ENCODE measurements around the gene OARD1. TPM values are rescaled to one million over a fixed set of nuclear protein-coding genes. Genes with fewer than 3 reads are reported as not detected.

Gene OARD1
- total RNA-seq, 4 donors from 2014 or later: 11.9 to 19.4 (median 16.5) TPM

DNA sequence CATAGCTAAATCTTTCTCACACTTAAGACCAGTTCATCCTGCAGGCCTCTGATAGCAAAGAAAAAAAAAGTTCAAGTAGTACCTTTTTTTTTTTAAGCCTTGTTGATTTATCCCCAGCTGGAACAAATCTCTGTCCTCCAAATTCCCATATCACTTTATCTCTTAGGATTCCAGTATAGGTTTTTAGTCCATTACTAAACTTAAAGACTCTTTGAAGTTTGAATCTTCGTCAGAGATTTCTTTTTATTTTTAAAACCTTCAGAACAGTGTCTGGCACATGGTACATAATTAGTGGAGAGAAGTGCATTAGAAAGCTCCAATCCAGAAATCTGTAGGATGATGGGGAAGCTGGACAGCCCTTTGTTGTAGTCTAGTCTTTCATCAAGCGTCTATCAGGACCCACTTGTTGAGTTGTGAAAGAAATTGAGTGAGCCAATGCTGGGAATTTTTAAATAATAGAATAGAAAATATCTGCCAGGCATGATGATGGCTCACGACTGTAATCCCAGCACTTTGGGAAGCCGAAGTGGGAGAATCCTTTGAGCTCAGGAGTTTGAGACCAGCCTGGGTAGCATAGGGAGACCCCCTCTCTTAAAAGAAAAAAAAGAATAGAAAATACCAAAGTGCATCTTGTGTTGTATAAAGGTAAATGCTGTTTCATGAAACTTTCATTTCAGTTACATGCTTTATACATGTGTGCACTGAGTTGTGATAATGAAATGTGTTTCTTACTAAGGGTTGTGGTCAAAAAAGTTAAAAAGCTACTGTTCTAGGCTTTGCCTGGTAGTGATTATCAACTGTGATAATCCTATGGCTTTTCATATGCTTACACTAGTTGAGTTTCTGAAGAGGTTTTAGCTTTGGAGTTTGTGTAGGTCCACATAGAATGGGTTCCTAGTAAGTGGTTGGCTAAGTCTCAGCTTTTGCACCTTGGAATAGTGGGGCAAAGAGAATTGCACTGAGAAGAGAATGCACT lies 3.8 kb upstream of the OARD1 start:
- Histone ChIP-seq H3K4me1 (peaks cover 24 to 33% (median 31%) of the 10 kb centered on the region in 4 donors), H3K27ac (replicated peaks in 1 of 4) (peak overlapping the region in 3 of 4 donors; percentile 98 to 100 (median 99)), H3K4me3 (no peak overlapping the region), H3K27me3 (no peaks in the 10 kb centered on the region), H3K9me3 (no peaks in the 10 kb centered on the region), H3K36me3 (peaks cover 5 to 22% (median 17%) of the 10 kb centered on the region in 4 donors)
- WGBS: 82% methylated on average over 4 of the region's 4 CpGs
- DNase-seq (ENCODE audit: extremely low spot score): no peak
- TF ChIP-seq CTCF (IDR thresholded peaks at IDR 0.05) (no peak), EP300 (IDR thresholded peaks at IDR 0.05) (no peak), POLR2A (IDR thresholded peaks at IDR 0.05; ENCODE audit: low read depth) (no peak), POLR2AphosphoS5 (IDR thresholded peaks at IDR 0.05) (no peak)
- intact Hi-C loops (cut with DNase I): no loop called here

- intact Hi-C loops (cut with DNase I): no loop called here
- Histone ChIP-seq H3K4me1 (peaks cover 29 to 40% (median 39%) of the 10 kb centered on the region in 4 donors), H3K9me3 (no peaks in the 10 kb centered on the region), H3K36me3 (peaks cover 0 to 13% (median 8%) of the 10 kb centered on the region in 4 donors), H3K4me3 (peak overlapping the region; percentile 89 to 98 (median 96)), H3K27me3 (no peaks in the 10 kb centered on the region), H3K27ac (replicated peaks in 1 of 4) (peak overlapping the region; percentile 98 to 100 (median 99))
- no peak for DNase-seq (ENCODE audit: extremely low spot score)
- 52% methylated on average over 11 of the region's 11 CpGs for WGBS
- TF ChIP-seq POLR2AphosphoS5 (IDR thresholded peaks at IDR 0.05) (no peak), POLR2A (IDR thresholded peaks at IDR 0.05; ENCODE audit: low read depth) (no peak), EP300 (IDR thresholded peaks at IDR 0.05) (no peak), CTCF (IDR thresholded peaks at IDR 0.05) (no peak)
Observed at GRCh38 chr6:41074692-41075436, 2.7 kb upstream of the OARD1 start.

DNA sequence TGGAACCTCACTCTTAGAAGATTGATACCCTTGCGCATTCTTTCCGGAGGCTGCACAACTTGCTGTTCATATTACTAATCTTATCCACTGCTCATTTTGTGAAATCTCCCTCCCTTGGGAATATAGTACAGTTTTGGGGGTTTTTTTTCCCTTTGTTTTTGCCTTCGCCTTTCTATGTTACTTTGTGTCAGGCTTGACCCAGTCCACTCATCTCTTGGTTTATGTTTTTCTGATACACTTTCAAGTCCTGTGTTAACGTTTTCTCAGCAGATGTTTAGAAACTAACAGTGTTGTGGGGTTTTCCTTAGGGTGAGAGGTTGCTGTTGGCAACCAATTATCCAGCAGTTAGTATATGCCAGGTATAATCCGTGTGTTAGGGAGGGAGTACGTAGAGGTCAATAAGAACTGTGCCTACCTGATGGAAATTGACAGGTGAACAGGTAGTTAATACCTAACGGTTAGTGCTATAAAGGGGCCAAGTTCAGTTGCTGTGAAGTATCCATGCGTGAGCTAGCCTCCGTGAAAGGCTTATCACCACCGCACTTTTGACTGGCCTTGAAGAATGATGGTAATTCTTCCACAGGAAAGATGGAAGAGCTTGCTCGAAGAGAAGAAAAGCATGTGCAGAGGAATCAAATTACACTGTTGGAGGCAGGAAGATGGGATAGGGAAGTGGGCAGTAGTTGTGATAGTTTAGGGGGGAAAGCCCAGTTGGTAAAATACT lies 2.0 kb upstream of the OARD1 start:
- intact Hi-C loops (cut with DNase I): no loop called here

More for the DNA sequence above, 2.0 kb upstream of the OARD1 start:
- Histone ChIP-seq H3K4me3 (peak overlapping the region; percentile 89 to 98 (median 96)), H3K9me3 (no peaks in the 10 kb centered on the region), H3K27ac (replicated peaks in 1 of 4) (peak overlapping the region; percentile 98 to 100 (median 99)), H3K4me1 (peaks cover 29 to 40% (median 39%) of the 10 kb centered on the region in 4 donors), H3K36me3 (peaks cover 0 to 13% (median 10%) of the 10 kb centered on the region in 4 donors), H3K27me3 (no peaks in the 10 kb centered on the region)
- 6% methylated on average over 11 of the region's 11 CpGs for WGBS
- no peak for DNase-seq (ENCODE audit: extremely low spot score)
- TF ChIP-seq CTCF (IDR thresholded peaks at IDR 0.05) (no peak), POLR2AphosphoS5 (IDR thresholded peaks at IDR 0.05) (no peak), POLR2A (IDR thresholded peaks at IDR 0.05; ENCODE audit: low read depth) (no peak), EP300 (IDR thresholded peaks at IDR 0.05) (no peak)

Data from esophagus muscularis mucosa (tissue), 4 donors.